BLaER1 treated with 17β-estradiol and CSF1 and Interleukin-3, amounts not matched to agents 10 nM and 100 nM (cell line): ENCODE results near the gene E2F1.
A peak's percentile ranks its signal among the peaks of the same experiment; 100 is the strongest.

ENCODE experiments used
- H3K27ac ChIP-seq, 11 experiments: shearing (Covaris generic); formaldehyde crosslinking; 2 replicates each; pipeline ENCODE4 v1.8.1; 2022
- H3K27me3 ChIP-seq, 11 experiments: shearing (Covaris generic); formaldehyde crosslinking; 2 replicates each; pipeline ENCODE4 v1.8.1; 2022
- H3K36me3 ChIP-seq, 11 experiments: shearing (Covaris generic); formaldehyde crosslinking; 2 replicates each; pipeline ENCODE4 v1.8.1; 2022
- H3K4me1 ChIP-seq, 10 experiments: shearing (Covaris generic); formaldehyde crosslinking; 2 replicates each; pipeline ENCODE4 v1.8.1; 2022
- H3K4me2 ChIP-seq, 11 experiments: shearing (Covaris generic); formaldehyde crosslinking; 2 replicates each; pipeline ENCODE4 v1.8.1; 2022
- H3K4me3 ChIP-seq, 10 experiments: shearing (Covaris generic); formaldehyde crosslinking; 2 replicates each; pipeline ENCODE4 v1.8.1; 2022
- H3K9ac ChIP-seq, 11 experiments: shearing (Covaris generic); formaldehyde crosslinking; 2 replicates each; pipeline ENCODE4 v1.8.1; 2022
- H3K9me3 ChIP-seq, 11 experiments: shearing (Covaris generic); formaldehyde crosslinking; replicated peaks in 1 of 11; 2 replicates each; pipeline ENCODE4 v1.8.1; 2022
- H4K20me1 ChIP-seq, 11 experiments: shearing (Covaris generic); formaldehyde crosslinking; 2 replicates each; pipeline ENCODE4 v1.8.1; 2022
- Cebpa-rat ChIP-seq, 11 experiments: shearing (Covaris generic); IDR thresholded peaks; 2 replicates each; pipeline ENCODE4 v1.8.1; 2022

The E2F1 gene

DNA sequence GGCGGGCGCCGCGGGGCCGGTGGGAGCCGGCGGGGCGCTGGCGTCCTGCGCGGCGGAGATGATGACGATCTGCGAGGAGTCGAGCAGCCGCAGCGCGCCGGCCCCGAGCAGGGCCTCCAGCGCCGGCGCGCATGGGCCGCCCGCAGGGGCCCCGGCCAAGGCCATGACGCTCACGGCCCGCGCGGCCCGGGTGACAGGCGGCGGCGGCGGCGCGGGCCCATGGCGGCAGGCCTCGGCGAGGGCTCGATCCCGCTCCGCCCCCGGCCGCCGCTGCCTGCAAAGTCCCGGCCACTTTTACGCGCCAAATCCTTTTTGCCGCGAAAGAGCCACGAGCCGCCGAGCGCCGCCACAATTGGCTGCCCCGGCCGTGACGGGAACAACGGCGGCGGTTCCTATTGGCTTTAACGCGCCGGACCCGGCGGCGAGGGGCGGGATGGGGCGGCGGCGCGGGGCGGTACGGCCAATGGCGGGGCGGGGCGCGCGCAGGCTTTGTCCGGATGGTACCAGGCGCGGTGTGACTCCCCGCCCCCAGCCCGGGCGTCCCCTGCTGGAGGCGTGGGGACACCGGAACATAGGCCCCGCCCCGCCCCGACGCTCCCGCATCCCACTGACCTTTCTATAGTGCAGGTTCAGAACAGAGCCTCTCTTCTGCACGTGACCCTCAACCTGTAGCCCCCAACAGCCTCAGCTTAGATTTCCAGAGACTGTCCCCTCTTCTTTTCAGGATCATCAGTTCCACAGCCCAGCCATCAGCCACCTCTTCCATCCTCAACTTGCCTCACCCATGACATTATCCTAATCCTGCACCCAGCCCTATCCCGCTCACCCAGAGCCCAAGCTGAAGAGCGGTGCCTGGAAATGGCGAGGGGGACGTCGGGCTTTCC lies at the start of gene E2F1:
E2F1 (minus strand) TSS at position 286 of the 884 bp plus-strand sequence; CDS start at position 165, 121 bp downstream.
- peaks cover 0 to 43% (median 38%) of the 10 kb centered on the region in 11 experiments; a peak in 18 of 22 replicates for H4K20me1 ChIP-seq
- H3K36me3 ChIP-seq: peaks cover 0 to 27% (median 9%) of the 10 kb centered on the region in 11 experiments; a peak in 7 of 22 replicates
- H3K27ac ChIP-seq: peak within 1 kb of the TSS; percentile 12 to 96 (median 95); a peak in 21 of 22 replicates
- H3K4me3 ChIP-seq: peak within 1 kb of the TSS; percentile 71 to 88 (median 82)
- H3K9ac ChIP-seq: peak within 1 kb of the TSS; percentile 72 to 98 (median 95); a peak in 21 of 22 replicates
- no peaks in the 10 kb centered on the region for H3K27me3 ChIP-seq
- peak within 1 kb of the TSS; percentile 84 to 98 (median 93) for H3K4me2 ChIP-seq
- TF ChIP-seq Cebpa-rat (IDR thresholded peaks at IDR 0.05): no peak
- peaks cover 54 to 91% (median 88%) of the 10 kb centered on the region in 10 experiments for H3K4me1 ChIP-seq
- H3K9me3 ChIP-seq: no peaks in the 10 kb centered on the region

DNA sequence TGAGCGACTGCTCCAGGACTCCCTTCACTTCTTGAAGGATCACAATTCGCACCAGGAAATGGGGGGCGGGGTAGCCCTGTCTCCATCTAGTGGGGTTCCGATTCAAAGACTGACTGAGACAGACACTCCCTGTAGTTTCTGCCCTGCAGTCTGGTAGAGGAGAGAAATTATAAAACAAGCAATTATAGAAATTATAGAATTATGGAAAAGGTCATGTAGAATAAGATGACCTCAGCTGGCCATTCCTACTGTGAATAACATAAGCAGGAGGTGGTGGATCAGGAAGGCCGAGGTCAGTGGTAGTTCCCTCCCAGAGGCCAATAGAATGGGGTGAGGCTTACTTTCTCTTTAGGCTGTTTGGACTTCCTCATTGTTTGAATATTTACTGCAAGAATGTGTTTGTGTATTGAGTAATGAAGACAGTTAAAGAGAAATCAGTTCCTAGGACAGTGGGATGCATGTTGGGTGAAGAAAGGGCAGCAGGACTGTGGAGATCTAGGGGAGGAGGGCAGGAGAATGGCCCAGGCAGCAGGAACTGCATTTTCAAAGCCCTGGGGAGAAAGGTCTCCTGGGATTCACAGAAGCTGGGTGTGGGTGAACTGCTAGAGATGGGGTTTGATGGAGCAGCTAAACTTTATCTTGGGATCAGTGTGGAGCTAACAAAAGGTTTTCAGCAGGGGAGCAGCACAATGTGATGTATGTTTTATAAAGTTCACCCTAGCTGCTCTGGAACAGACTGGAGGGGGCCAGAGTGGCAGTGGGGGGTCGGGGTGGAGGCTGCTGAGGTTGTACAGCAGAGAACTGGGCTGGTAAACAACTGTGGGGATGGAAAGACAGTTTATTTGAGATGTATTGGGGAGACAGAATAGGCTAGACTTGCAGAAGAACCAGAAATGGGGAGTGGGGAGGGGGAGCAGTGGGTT lies 47.7 kb upstream of the E2F1 start:
- no peaks in the 10 kb centered on the region for H3K27me3 ChIP-seq
- peak in 3 of 11 experiments; percentile 17 to 43 (median 19); a peak in 3 of 22 replicates for TF ChIP-seq Cebpa-rat (IDR thresholded peaks at IDR 0.05)
- peaks cover 28 to 35% (median 32%) of the 10 kb centered on the region in 11 experiments for H3K9me3 ChIP-seq
- H3K4me1 ChIP-seq: peaks cover 28 to 33% (median 31%) of the 10 kb centered on the region in 10 experiments
- H3K27ac ChIP-seq: peak overlapping the region; percentile 50 to 89 (median 83)
- peak overlapping the region; percentile 92 to 99 (median 96) for H3K4me2 ChIP-seq
- peaks cover 9 to 23% (median 12%) of the 10 kb centered on the region in 11 experiments; a peak in 19 of 22 replicates for H3K36me3 ChIP-seq
- no peaks in the 10 kb centered on the region for H4K20me1 ChIP-seq
- peak overlapping the region in 6 of 10 experiments; percentile 60 to 75 (median 69); a peak in 4 of 20 replicates for H3K4me3 ChIP-seq
- peak overlapping the region; percentile 43 to 89 (median 75); a peak in 18 of 22 replicates for H3K9ac ChIP-seq

GRCh38 chr20:33732166-33732970 lies 46.2 kb upstream of the E2F1 start:
- TF ChIP-seq Cebpa-rat (IDR thresholded peaks at IDR 0.05): no peak

GRCh38 chr20:33731693-33732165 lies 45.5 kb upstream of the E2F1 start, which contains the start of gene ZNF341:
ZNF341 (plus strand) TSS chr20:33731996; CDS start chr20:33732022, 26 bp downstream.
- H4K20me1 ChIP-seq: no peaks in the 10 kb centered on the region
- H3K9me3 ChIP-seq: peaks cover 14 to 18% (median 16%) of the 10 kb centered on the region in 11 experiments
- TF ChIP-seq Cebpa-rat (IDR thresholded peaks at IDR 0.05): no peak
- no peaks in the 10 kb centered on the region for H3K27me3 ChIP-seq
- peaks cover 28 to 33% (median 31%) of the 10 kb centered on the region in 10 experiments for H3K4me1 ChIP-seq
- peaks cover 1 to 12% (median 7%) of the 10 kb centered on the region in 11 experiments; a peak in 19 of 22 replicates for H3K36me3 ChIP-seq
- H3K4me3 ChIP-seq: peak within 1 kb of the TSS; percentile 57 to 75 (median 69)
- H3K4me2 ChIP-seq: peak within 1 kb of the TSS; percentile 92 to 99 (median 96)
- peak within 1 kb of the TSS; percentile 75 to 89 (median 84) for H3K9ac ChIP-seq
- H3K27ac ChIP-seq: peak within 1 kb of the TSS; percentile 73 to 89 (median 84)

More at GRCh38 chr20:33732166-33732970, 46.2 kb upstream of the E2F1 start:
- Histone ChIP-seq H3K9ac (peak overlapping the region; percentile 75 to 89 (median 84)), H4K20me1 (no peaks in the 10 kb centered on the region), H3K4me3 (peak overlapping the region; percentile 57 to 75 (median 69)), H3K27ac (peak overlapping the region; percentile 73 to 89 (median 84)), H3K36me3 (peaks cover 8 to 18% (median 12%) of the 10 kb centered on the region in 11 experiments; a peak in 19 of 22 replicates), H3K9me3 (peaks cover 21 to 25% (median 23%) of the 10 kb centered on the region in 11 experiments), H3K27me3 (no peaks in the 10 kb centered on the region), H3K4me1 (peaks cover 28 to 33% (median 31%) of the 10 kb centered on the region in 10 experiments), H3K4me2 (peak overlapping the region; percentile 92 to 99 (median 96))

GRCh38 chr20:33730946-33731692 lies 44.9 kb upstream of the E2F1 start:
- Histone ChIP-seq H3K4me3 (peak overlapping the region; percentile 57 to 75 (median 69)), H4K20me1 (no peaks in the 10 kb centered on the region), H3K36me3 (peaks cover 0 to 6% (median 1%) of the 10 kb centered on the region in 11 experiments; a peak in 7 of 22 replicates), H3K27me3 (no peaks in the 10 kb centered on the region), H3K4me1 (peaks cover 28 to 33% (median 31%) of the 10 kb centered on the region in 10 experiments), H3K9ac (peak overlapping the region; percentile 75 to 89 (median 84)), H3K27ac (peak overlapping the region; percentile 73 to 89 (median 84)), H3K4me2 (peak overlapping the region; percentile 72 to 99 (median 94)), H3K9me3 (peaks cover 8 to 12% (median 10%) of the 10 kb centered on the region in 11 experiments)
- no peak for TF ChIP-seq Cebpa-rat (IDR thresholded peaks at IDR 0.05)

GRCh38 chr20:33729101-33729500 lies 42.9 kb upstream of the E2F1 start:
- Histone ChIP-seq H3K9ac (no peak overlapping the region), H3K27ac (no peak overlapping the region), H3K9me3 (no peaks in the 10 kb centered on the region), H4K20me1 (no peaks in the 10 kb centered on the region), H3K27me3 (no peaks in the 10 kb centered on the region), H3K4me2 (no peak overlapping the region), H3K4me1 (peaks cover 22 to 31% (median 29%) of the 10 kb centered on the region in 10 experiments), H3K4me3 (no peak overlapping the region), H3K36me3 (no peaks in the 10 kb centered on the region)
- TF ChIP-seq Cebpa-rat (IDR thresholded peaks at IDR 0.05): no peak

GRCh38 chr20:33728463-33728862 lies 42.3 kb upstream of the E2F1 start:
- no peak overlapping the region for H3K4me2 ChIP-seq
- no peaks in the 10 kb centered on the region for H3K9me3 ChIP-seq
- no peaks in the 10 kb centered on the region for H4K20me1 ChIP-seq
- no peak overlapping the region for H3K4me3 ChIP-seq
- no peaks in the 10 kb centered on the region for H3K27me3 ChIP-seq
- no peak overlapping the region for H3K27ac ChIP-seq
- H3K9ac ChIP-seq: no peak overlapping the region
- no peaks in the 10 kb centered on the region for H3K36me3 ChIP-seq
- TF ChIP-seq Cebpa-rat (IDR thresholded peaks at IDR 0.05): no peak
- H3K4me1 ChIP-seq: peaks cover 17 to 27% (median 23%) of the 10 kb centered on the region in 10 experiments
